GM06990 (cell line): ENCODE measurements around the gene BRCA2.

Source experiments
- DNase-seq: peaks from one replicate; pipeline ENCODE4 v3.0.0-alpha.2; 2011; ENCODE audit not compliant: insufficient read length; ENCODE audit errors: extremely low read depth
- H3K27me3 ChIP-seq: replicated peaks from 2 replicates; pipeline ENCODE4 v1.6.0; 2011; ENCODE audit warnings: low read length; ENCODE audit not compliant: control insufficient read depth, insufficient read depth
- H3K36me3 ChIP-seq: 2 replicates; pipeline ENCODE4 v1.5.1; 2011; ENCODE audit warnings: low read length; ENCODE audit not compliant: control insufficient read depth, insufficient read depth
- H3K4me3 ChIP-seq: replicated peaks from 2 replicates; pipeline ENCODE4 v1.5.1; 2011; ENCODE audit warnings: low read depth, mild to moderate bottlenecking, control low read depth, low read length
- CTCF ChIP-seq: IDR thresholded peaks from 2 replicates; pipeline ENCODE4 v1.5.1; 2011; ENCODE audit warnings: low read length, control low read depth, mild to moderate bottlenecking, inconsistent platforms; ENCODE audit not compliant: insufficient read depth, poor library complexity, severe bottlenecking

The BRCA2 gene

DNA sequence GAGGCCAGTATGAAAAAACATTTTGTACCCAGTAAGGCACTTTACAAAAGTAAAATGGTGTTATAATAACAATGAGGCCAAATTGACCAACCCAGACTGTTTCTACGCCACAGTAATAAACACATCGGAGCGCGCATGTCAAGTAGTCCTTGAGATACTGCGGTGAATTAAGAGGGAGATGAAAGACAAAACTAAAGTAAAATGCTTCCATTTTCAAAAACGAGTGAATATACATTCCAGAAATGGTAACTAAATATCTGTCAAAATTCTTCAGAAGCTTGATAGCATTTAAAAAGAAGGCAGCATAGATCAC, 93.6 kb downstream of the BRCA2 start:
- Histone ChIP-seq H3K4me3 (no peak overlapping the region), H3K36me3 (peaks cover 2% of the 10 kb centered on the region; the same call in 1 of the 2 replicates), H3K27me3 (no peaks in the 10 kb centered on the region)
- no peak for TF ChIP-seq CTCF
- DNase-seq: no peak

GRCh38 chr13:32409561-32410421, 94.5 kb downstream of the BRCA2 start:
- Histone ChIP-seq H3K27me3 (no peaks in the 10 kb centered on the region), H3K4me3 (no peak overlapping the region), H3K36me3 (peaks cover 2% of the 10 kb centered on the region; the same call in 1 of the 2 replicates)
- TF ChIP-seq CTCF: no peak
- DNase-seq: no peak

DNA sequence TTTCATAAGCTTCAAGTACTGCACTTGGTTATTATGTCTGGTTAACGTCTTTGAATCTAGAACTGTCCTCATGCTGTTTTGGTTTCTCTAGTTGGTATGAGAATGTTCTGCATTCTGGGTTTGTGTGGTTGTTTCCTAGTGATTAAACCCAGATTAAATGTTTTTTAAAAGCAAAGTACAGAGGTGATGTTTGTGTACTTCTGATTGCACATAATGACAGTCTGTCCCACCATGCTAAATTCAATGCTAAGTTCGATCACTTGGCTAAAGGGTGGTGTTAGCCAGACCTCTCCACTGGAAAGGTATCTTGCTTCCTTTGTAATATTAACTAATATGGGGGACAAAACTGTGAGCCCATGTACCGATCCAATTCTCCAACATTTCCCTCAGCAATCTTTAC, 98.0 kb downstream of the BRCA2 start:
- Histone ChIP-seq H3K27me3 (no peaks in the 10 kb centered on the region), H3K4me3 (no peak overlapping the region), H3K36me3 (no peaks in the 10 kb centered on the region; the same call in 1 of the 2 replicates)
- DNase-seq: no peak
- no peak for TF ChIP-seq CTCF

- no peaks in the 10 kb centered on the region; the same call in 1 of the 2 replicates for H3K36me3 ChIP-seq
- no peak for TF ChIP-seq CTCF
Observed at GRCh38 chr13:32414580-32414979, 99.3 kb downstream of the BRCA2 start.

DNA sequence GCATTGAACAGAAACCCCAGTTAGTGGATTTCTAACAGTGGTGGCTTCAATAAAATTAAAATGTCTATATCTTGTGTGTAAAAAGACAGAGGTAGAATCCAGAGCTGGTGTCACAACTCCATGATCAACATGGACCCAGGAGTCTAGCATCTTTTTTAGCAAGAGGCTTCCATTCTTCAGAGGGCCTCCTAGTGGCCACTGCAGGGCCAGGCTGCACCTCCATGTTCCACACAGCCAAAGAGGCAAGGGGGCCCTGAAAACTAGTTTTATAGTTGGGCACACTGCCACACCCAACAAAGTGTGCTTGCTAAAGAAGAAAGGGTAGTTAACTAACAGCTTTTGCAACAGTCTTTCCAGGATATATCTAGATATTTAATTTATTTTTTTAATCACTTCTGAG, 99.7 kb downstream of the BRCA2 start:
- Histone ChIP-seq H3K4me3 (no peak overlapping the region), H3K36me3 (peaks cover 3% of the 10 kb centered on the region), H3K27me3 (no peaks in the 10 kb centered on the region)
- no peak for DNase-seq
- peak; percentile 69 for TF ChIP-seq CTCF

More at GRCh38 chr13:32414580-32414979, 99.3 kb downstream of the BRCA2 start:
- no peak for DNase-seq
- H3K27me3 ChIP-seq: no peaks in the 10 kb centered on the region
- H3K4me3 ChIP-seq: no peak overlapping the region
